ENCODE results near the gene CLEC3B.
"Not testable (repeated sequence)": the region's sequence is repeated elsewhere in the genome, so short reads cannot be mapped to it uniquely, and the experiment has no call there.

CLEC3B gene, protein sequence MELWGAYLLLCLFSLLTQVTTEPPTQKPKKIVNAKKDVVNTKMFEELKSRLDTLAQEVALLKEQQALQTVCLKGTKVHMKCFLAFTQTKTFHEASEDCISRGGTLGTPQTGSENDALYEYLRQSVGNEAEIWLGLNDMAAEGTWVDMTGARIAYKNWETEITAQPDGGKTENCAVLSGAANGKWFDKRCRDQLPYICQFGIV

DNA sequence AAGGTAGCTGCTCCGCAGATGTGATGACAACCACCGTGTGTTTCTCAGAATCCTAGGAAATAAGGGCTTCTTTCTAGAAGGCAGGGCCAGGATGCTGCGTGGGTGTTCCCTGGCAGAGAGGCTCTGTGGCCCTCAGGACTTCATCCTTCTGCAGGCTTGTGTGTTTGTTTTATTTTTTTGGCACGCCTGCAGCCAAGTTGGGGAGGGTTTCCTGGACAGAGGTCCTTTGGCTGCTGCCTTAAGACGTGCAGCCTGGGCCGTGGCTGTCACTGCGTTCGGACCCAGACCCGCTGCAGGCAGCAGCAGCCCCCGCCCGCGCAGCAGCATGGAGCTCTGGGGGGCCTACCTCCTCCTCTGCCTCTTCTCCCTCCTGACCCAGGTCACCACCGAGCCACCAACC, at the start of gene CLEC3B:
Gene CLEC3B (plus strand): TSS at position 266 of the 400 bp plus-strand sequence. CDS start 60 bp downstream, at position 326.
- DNase-seq, result peak; percentile 15

DNA sequence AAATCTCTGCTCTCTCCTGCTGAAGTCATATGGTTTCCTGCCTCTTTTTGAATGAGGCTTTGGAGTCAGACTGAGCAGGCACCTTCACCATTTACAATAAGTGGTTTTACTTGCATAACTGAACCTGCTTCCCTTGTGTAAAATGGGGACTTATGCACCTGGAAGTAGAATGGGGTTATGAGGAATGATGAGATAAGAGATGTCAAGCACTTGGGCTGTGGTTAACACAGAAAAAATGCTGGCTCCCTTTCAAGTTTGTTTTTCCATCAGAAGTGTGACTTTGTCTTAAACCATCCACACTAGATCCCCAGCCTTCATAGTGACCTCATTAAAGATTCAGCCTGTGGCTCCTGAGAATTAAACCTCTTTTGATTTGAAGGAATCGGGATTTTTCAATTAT, 44.9 kb upstream of the CLEC3B start:
- no peak for DNase-seq

DNA sequence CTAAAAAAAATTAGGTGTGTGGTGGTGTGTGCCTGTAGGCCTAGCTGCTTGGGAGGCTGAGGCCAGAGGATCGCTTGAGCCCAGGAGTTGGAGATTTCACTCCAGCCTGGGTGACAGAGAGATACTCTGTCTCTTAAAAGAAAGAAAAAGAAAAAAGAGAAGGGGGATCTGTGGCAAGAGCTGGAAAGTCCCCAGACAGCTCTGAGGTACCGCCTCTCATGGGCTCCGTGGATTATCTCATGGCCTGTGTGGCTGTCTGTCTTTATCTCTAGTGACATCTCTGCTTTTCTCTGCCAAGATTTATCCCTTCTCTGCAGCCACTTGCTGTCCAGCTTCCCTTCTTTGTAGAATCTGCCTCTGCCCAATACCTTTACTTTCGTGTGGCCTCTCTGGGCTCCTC, 44.4 kb upstream of the CLEC3B start:
- no peak for DNase-seq

DNA sequence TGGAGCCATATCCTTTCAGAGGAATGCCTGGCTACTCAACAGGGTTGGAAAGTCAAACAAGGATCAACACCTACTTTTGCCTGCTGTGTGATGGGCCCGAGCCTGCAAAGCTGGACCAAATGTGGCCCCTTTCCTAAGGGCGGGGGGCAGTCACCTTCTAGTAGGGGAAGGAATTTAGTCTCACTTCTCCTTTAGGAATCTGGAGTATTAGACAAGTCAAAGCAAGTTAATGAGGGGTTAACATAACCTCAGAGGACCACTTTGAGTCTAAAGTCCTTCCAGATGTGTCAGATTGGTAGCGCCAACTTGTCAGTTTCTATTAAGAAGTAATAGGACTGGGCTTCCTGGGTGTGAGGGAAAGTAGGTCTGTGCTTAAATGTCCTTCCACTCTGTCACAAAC, 43.3 kb upstream of the CLEC3B start:
- no peak for DNase-seq

DNA sequence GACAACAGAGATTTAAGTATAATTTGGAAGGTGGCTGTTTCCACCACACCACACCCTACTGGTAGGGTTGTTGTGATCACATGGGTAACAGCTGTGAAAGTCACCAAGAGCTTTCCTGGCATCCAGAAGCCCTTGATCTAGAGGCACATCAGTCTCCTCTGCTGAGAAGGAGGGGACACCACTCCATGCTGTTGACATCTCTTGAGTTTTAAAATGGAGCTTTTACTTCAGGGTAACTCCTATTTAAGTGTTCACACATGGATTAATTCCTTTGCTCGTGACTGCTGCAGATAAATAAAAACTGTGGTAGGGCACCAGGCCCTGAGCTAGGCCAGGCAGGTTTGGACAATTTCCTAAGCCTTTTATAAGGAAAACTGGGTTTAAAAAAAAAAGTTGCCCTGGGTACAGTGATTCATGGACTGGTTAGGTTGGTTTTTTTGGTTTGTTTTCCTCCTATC, 42.6 kb upstream of the CLEC3B start:
- no peak for DNase-seq

DNA sequence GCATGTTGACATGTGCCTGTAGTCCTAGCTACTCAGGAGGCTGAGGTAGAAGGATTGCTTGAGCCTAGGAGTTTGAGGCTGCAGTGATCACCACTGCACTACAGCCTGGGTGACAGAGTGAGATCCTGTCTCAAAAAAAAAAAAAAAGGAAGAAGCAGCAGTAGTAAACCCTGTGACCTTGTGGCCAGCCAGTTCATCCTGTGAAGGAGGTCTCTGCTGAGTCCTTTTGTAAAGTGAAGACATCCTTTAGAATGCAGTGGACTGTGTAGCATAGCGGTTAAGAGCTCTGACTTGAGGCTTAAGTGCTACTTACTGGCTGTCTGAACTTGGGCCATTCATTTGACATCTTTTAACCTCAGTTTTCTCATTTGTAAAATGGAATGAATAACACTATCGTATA, 41.8 kb upstream of the CLEC3B start:
- no peak for DNase-seq

DNA sequence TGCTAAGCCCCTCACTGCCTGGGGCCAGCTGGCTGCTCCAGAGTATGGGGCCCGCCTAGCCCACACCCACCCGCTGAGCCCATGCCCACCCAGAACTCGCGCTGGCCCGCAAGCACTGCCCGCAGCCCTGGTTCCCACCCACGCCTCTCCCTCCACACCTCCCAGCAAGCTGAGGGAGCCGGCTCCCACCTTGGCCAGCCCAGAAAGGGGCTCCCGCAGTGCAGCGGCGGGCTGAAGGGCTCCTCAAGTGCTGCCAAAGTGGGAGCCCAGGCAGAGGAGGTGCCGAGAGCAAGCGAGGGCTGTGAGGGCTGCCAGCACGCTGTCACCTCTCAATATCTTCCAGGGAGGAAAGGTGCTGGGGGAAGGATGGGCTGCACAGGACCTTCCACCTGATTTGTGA, 39.8 kb upstream of the CLEC3B start:
- DNase-seq, result not testable (repeated sequence)

DNA sequence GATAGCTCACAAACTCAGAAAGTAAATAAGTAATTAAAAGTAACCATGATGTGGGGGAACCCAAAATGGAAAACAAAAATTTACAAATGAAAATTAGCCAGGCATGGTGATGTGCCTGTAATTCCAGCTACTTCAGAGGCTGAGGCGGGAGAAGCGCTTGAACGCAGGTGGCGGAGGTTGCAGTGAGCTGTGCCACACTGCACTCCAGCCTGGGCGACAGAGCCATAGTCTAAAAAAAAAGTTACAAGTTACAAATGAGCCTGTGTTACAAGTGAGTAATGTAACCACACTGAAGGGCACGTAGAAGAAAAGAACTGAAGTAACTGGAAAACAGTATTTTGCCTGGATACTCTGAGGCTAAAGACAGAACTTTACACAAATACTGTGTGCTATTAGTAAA, 38.8 kb upstream of the CLEC3B start:
- DNase-seq, result no peak

DNA sequence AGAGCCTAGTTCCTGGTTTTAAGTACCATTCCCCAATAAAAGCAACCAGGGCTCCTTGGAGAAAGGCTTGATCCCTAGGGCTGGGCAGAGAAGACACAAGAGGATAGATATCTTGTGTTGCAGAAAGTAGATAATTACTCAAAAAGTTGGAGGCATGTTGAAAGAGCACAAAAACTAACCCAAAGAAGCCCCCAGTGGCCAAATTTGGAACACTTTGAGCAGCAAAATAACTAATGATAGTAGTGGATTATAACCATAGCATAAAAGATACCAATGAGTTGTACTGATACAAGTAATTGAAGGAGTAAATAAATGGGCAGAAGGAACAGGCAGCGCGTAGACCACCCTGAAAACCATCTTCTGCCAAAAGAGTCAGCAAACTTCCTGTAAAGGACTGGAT, 38.0 kb upstream of the CLEC3B start:
- no peak for DNase-seq

DNA sequence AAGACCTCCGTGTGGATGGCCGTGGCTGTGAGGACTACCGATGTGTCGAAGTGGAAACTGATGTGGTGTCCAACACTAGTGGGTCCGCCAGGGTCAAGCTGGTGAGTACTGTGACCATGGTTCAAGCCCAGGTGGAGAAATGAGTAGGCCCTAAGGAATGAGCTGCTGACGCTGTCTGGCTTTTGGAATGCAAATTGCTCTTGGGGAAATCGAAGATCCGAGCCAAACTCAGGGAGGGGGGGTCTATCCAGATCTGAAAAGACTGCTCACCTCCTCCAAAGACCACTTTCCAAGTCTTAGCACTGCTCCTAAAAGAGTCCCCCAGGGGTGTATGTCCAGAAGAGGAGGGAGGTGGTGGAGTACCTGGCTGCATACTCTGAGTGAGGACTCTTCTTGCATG, 37.0 kb upstream of the CLEC3B start:
- no peak for DNase-seq

DNA sequence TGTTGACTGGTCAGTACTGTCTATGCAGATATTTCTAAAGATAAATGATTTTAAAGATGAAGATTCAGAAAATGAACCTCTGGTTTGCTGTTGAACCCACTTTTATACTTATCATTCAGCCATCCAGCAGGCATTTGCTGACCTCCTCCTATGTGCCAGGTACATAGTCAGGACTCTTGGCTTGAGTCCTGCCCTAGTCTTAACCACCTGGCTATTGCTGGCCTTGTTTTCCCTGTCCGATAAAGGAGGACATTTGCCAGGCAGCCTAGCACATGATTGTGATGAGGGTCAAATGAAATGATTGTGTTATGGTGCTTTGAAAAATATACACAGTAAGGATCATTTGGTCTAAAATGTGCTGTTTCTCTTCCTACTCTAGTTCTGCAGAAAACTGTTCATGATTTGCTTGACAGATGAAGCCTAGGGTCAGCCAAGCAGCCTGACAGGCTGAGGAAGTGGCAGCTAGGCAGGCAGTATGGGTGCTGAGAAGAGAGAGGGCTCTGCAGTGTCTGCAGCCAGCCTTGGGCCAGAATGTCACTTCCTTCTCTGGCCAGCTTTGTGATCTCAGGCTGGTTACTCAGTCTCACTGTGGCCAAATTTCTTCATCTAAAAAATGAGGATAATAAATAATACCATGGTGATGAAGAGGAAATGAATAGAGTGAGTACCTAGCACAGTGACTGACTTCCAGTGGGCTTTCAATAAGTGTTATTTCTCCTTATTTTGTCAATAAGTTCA, 36.3 kb upstream of the CLEC3B start:
- no peak for DNase-seq

DNA sequence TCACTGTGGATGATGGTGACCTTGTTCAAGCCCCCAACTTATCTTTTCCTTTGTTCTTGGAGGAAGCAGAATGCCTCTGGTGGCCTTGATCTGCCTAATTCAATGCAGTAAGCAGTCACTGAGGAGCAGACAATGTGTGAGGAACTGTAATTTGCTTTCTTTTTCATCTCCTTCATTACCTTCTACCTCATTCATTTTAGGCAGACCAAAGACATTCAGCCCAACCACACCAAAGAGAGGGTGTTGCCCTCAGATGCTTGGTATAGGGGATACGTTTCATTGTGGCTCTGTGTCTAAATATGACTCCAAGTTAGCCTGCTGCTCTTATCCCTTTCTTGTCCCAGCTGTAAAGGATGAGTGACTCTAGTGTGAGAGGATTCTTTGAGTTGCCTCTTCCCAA, 34.8 kb upstream of the CLEC3B start:
- DNase-seq, result no peak

DNA sequence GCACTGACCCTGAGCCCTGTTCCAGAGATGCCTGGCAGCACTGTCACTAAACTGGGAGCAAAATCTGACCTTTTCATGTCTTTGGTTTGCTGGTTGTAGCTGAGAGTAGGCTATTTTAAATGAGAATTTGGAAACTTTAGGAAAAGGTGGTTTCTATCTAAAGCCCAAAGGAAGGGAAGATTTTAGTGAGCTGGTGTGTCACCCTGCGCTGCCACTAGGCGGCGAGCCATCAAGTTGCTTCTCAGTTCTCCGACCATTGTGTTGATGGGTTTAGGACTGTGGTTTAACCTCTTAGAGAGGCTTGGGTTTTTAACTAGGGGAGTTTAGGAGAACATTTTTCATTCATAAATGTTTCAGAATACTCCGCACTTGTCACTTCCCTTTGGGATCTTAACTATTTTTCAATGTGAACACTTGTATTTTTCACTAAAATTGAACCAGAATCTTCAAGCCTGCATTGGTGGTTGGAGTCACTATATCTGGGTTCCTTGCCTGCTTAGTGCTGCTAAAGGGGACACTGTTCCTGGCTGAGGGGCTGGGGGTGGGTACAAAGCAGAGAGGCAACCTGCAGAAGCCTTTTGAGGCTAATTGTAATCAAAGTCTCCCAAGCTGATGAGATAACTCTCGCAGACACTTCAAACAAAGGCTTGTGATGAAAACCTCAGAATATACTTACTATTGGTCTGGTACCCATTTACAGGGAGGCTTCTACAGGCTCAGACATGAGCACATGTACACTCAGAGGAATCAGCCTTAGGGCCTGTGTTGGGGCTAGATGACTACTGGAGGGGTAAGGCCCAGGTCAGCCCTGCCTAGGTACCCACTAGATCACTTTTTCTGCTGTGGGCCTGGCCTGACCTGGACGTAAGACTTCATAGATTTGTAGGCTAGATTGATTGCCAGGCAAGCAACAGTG, 33.3 kb upstream of the CLEC3B start:
- peak; percentile 25 for DNase-seq

DNA sequence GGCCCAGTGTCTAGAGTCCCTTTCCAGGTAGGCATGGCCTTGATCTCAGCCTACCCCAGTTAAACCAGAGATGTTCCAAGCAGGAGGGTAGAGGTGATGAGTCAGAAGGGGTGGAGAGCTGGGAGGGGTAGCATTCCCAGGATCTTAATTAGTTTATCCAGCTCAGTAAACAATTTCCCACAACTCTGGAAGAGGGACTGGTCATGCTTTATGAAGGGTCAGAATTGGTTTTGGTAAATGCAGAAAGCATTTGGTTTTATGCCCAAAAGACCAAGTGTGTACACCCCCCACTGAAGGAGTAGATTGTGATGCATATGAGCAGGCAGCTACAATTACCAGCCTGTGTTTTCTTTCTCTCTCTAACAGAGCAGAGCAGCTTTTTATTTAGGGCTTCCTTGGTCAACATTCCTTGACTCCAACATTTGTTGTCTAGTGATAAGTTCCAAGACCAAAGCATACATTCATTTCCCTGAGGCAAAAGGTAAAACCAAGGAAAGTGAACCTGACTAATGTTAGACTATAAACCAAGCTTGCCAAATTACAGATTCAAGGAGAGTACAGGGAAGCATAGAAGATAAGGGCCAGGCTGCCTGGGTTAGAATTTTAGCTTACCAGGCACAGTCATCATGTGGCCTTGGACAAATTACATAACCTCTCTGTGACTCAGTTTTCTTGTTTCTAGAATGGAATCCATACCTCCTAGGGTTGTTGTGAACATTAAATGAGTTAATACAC, 32.5 kb upstream of the CLEC3B start:
- peak; percentile 58 for DNase-seq

DNA sequence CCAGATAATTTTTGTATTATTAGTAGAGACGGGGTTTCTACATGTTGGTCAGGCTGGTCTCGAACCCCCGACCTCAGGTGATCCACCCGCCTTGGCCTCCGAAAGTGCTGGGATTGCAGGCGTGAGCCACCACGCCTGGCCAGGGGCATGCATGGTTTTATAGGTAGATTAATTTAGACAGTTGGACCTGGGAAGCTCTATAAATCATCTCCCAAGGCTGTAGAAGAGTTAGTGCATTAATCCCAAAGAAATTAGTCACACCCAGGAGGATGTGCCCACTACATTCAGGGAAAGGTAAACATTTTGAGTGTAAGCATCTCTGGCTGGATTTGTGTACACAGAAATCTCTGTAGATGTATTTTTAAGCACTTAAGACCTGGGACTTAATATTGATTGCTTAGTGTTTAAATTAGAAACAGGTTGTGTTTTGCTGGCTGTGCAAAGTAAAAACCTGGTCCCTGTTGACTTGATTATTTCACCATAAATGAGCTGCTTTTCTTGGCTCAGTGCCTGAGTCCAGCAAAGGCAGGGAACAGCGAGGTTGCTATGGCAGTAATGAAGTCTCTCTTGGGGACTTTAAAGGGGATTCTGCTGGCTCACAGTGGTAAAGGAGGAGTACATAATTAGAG, 30.8 kb upstream of the CLEC3B start:
- peak; percentile 95 for DNase-seq

DNA sequence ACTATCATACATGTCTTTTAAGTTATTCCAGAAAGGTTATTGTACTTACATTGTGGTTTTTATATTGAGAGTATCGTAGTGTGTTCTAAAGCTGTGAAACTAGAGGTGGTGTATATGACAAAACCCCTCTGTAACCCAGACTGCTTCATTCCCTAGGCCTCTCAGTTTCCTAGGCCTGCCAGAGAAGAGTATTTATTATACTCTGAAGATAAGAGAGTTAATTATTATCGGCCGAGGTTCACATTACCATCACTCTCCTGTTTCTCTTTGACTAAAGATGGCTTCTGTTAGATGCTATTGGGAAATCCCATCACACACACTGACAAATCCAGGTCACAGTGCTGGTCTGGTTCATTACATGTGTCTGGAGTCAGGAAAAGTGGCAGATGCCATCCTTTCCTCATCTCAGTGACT, 29.5 kb upstream of the CLEC3B start:
- no peak for DNase-seq

DNA sequence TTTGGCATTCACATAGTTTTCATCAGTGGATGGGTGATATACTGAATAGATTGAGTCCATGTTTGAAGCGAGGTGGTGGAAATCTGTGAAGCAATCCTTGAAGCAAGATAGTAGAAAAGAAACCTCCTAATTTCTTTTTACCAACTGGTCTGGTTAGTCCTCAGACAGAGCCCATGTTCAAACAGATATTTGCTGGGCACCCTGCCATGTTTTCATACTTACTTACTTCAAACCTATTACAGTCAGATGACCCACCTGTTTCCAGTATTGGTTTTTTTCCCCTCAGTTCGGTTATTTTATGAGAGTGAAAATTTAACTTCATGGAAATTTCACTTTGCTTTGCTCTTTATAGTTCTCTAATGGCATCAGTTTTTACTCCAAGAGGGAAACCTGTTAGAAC, 26.3 kb upstream of the CLEC3B start:
- DNase-seq, result no peak

DNA sequence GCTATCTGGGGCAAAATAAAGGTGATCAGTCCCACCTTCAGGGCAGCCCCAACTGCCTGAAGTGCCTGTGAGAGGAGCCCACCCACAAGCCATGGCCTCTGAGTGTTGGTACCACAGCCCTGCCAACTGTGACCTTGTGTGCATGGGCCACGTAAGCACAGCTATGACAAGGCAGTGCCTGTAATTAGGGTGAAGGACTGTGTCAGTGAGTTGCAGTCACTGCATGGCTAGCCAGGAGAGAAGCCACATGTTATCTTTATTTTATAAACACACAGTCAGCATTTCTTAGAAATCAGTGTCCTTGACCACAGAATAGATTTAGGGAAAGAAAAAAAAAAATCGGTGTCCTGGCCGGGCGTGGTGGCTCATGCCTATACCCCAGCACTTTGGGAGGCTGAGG, 25.3 kb upstream of the CLEC3B start:
- DNase-seq, result no peak

DNA sequence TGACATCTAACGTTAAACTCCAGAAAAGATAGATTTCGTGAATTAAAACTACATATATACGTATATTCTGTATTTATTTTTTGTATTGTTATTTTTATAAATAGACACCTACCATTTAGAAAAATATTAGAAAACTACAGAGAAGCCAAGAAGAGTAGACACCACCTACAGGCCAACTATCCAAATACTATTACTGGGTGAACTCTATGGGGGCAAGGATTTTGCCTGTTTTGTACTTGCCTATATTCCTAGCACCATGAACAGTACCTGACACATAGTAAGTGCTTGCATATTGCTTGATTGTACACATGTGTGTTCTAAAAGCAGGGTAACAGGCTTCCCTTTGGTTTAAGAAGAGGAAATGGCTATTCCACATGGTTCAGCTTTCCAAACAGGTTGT, 24.4 kb upstream of the CLEC3B start:
- no peak for DNase-seq

DNA sequence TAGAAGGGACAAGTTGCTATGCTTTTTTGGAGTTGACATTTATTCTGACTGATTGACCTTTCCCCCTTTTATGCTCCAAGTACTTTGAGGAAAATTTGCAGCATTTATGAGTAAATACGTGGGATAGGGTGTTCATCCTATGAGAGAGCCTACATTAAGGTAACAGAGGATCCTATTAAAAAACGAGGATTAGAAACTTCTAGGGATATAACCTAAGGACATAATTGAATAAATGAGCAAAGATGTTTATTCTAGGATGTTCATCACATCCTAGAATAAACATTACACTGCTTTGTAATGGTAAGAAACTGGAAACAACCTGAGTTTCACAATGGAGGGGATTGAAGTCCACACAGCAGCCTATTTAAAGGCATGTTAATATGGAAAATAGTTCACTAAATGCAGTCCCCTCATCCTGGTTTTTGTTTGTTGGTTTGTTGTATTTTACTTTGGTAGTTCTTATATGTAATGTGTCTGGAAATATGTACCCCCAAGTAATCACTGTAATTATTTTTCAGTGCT, 23.9 kb upstream of the CLEC3B start:
- no peak for DNase-seq

DNA sequence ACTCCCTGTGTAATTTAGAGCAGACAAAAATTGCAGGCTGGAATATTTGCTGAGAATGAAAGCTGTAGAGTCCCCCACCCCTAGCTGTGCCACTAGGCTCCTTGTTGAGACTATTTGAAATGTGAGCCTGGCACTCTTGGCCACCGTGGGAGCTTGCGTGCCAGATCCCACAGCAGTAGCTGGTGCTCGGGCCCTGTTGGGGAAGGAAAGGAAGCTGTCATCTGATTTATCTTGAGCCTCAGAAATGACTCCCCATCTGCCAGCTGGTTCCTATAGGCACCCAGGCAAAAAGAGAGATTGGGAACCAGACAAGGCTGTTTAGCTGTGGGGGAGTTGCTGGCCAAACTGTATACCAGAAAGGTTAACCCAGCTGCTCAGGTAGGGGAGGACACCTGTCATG, 23.4 kb upstream of the CLEC3B start:
- no peak for DNase-seq

DNA sequence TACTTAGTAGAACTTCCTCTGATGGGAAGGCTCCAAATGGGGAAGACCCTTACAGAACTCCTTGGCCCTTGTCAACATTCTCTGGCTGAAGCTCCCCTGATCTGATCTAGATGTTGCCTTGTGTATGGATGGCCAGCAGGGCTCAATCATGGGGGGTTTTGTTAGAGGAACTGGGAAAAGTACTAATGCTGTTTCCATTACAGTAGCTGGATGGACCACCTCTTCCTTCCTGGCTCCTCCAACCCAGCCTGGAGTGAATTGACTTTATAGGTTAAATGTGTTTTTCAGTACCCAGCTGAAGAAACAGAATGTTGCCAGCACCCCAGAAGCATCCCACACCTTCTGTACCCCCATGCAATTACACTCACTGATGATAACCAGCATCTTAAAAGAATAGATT, 22.7 kb upstream of the CLEC3B start:
- DNase-seq, result no peak

Data from NCI-H69 (cell line).